Embryonic facial prominence (tissue), 1 donor: Measurements from ENCODE around the gene ARRDC5.
A peak's percentile ranks its signal among the peaks of the same experiment; 100 is the strongest.
"Not testable (repeated sequence)": the region's sequence is repeated elsewhere in the genome, so short reads cannot be mapped to it uniquely, and the experiment has no call there.

Experiments used
- DNase-seq: peaks from one replicate; pipeline ENCODE4 v3.0.0-alpha.2; 2016; ENCODE audit errors: extremely low spot score

ARRDC5 gene

GRCh38 chr19:4909897-4910593 is 7.3 kb upstream of the ARRDC5 start:
- DNase-seq: peak; percentile 80

- DNase-seq: no peak
Measured at GRCh38 chr19:4909156-4909896, 6.6 kb upstream of the ARRDC5 start, which contains the start of gene UHRF1. TSS of gene UHRF1 (plus strand) at chr19:4909501. CDS start at chr19:4910886, 1,385 bp downstream.

GRCh38 chr19:4908781-4909155 is 6.1 kb upstream of the ARRDC5 start:
- DNase-seq: no peak

GRCh38 chr19:4908360-4908759 is 5.7 kb upstream of the ARRDC5 start:
- no peak for DNase-seq

GRCh38 chr19:4906963-4907362 is 4.3 kb upstream of the ARRDC5 start:
- DNase-seq: no peak

GRCh38 chr19:4904481-4904880 is 1.8 kb upstream of the ARRDC5 start:
- no peak for DNase-seq

- DNase-seq: not testable (repeated sequence)
Measured at GRCh38 chr19:4900879-4901278, 1.8 kb downstream of the ARRDC5 start.

GRCh38 chr19:4897146-4897545 is 5.5 kb downstream of the ARRDC5 start:
- no peak for DNase-seq

GRCh38 chr19:4896372-4896771 is 6.3 kb downstream of the ARRDC5 start:
- DNase-seq: no peak

GRCh38 chr19:4892962-4893361 is 9.7 kb downstream of the ARRDC5 start:
- DNase-seq: not testable (repeated sequence)

- DNase-seq: no peak
Measured at GRCh38 chr19:4891066-4891465, 11.6 kb downstream of the ARRDC5 start.

GRCh38 chr19:4889034-4889815 is 13.5 kb downstream of the ARRDC5 start:
- no peak for DNase-seq

- DNase-seq: not testable (repeated sequence)
Measured at GRCh38 chr19:4887803-4888202, 14.9 kb downstream of the ARRDC5 start.

- DNase-seq: not testable (repeated sequence)
Measured at GRCh38 chr19:4884993-4885392, 17.7 kb downstream of the ARRDC5 start.

- DNase-seq: not testable (repeated sequence)
Measured at GRCh38 chr19:4882874-4883273, 19.8 kb downstream of the ARRDC5 start.

GRCh38 chr19:4879041-4879440 is 23.7 kb downstream of the ARRDC5 start:
- DNase-seq: no peak

- DNase-seq: no peak
Measured at GRCh38 chr19:4878491-4878968, 24.2 kb downstream of the ARRDC5 start.

GRCh38 chr19:4877753-4878490 is 24.8 kb downstream of the ARRDC5 start:
- no peak for DNase-seq

GRCh38 chr19:4873930-4874329 is 28.8 kb downstream of the ARRDC5 start:
- no peak for DNase-seq

- no peak for DNase-seq
Measured at GRCh38 chr19:4871711-4872110, 31.0 kb downstream of the ARRDC5 start.

GRCh38 chr19:4870025-4870700 is 32.5 kb downstream of the ARRDC5 start:
- no peak for DNase-seq
